Nucleus accumbens (tissue), 56 donors: ENCODE results near the gene MATN3.
A peak's percentile ranks its signal among the peaks of the same experiment; 100 is the strongest.

Experiments
- DNase-seq, 56 donors: peaks; one replicate each; lab custom pipeline; 2025; lab: John Stamatoyannopoulos, UW

MATN3 gene

DNA sequence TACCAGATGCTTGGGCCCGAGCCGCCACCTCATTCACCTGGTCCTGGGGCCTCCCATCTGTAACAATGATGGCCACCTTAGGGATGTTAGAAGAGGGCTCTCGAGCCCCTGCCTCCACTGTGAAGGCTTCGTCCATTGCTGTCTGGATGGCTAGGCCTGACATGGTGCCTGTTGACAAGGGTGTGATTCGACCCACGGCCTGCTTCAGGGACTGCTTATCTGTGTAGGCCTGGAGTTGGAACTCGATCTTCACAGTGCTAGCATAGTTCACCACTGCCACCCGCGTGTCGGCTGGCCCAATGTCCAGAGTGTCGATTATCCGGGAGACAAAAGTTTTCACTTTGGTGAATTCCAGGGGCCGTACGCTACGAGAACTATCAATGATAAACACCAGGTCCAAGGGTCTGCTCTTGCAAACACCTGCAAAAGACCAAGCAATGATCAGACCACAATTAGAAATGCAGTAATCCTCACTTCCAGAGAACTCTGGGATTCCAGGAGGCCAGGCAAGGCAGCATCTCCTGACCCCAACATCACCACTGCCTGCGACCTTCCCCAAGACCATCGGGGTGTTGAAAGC lies 6.5 kb downstream of the MATN3 start:
- DNase-seq = no peak

DNA sequence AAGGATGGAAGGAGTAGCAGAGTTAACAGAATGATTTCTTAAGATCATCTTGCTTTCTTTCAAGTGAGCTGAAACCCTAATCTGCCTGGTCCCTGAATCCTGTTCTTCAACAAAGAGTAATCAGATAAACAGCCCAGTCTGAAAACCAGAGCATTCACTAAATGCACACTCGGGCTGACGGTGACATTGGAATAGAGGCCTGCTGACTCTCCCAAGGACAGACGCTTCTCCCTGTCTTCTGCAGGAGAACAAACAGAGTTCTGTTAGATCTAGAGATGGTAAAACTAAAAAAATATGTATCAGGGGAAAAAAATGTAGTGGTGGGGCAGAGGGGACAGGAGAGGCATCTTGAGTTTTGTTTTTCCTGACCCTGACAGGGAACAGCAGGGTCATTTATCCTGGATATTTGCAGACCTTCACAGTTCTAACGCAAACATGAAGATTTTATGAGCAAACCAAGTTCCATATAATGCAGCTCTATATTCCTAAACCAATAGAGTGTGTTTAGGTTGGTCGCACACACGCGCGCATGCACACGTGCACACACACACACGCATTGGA lies 7.3 kb downstream of the MATN3 start:
- no peak for DNase-seq

DNA sequence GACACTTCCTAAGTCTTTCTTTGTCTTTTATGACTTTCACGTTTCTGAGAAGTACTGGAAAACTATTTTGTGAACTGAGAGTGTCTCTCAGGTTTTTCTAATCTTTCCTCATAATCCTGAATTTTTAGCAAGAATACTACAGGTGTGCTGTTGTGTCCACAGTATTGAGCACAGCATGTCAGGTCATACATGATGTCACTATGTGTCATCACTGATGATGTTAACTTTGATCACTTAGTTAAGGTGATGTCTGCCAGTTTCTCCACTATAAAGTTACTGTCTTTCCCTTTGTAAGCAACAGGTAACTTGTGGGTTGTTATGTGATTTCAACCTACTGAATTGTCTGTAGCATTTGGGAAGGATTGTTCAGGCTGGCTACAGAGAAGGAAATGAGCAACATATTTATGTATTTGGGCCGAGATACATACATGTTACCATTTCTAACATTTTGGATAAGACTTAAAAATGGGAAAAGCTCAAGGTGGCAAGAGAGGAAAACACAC lies 11.1 kb downstream of the MATN3 start:
- DNase-seq = no peak

DNA sequence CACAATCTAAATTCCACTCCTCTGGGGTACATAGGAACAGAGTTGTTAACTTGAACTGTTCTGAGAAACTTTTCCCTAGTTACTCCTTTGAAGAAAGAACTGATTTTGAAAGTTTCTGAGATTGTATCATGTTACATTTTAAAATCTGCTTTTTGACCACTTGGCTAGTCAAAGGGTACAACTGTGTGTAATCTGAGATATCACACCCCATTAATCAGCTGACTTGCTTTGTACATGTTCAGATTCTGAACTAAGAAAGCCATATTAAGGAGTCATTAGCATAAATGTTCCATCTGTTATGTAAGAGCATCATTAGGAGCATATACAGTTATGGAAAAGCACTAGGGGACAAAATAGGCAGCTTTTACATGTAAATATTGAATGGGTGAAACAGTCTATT lies 18.7 kb downstream of the MATN3 start:
- DNase-seq = no peak

DNA sequence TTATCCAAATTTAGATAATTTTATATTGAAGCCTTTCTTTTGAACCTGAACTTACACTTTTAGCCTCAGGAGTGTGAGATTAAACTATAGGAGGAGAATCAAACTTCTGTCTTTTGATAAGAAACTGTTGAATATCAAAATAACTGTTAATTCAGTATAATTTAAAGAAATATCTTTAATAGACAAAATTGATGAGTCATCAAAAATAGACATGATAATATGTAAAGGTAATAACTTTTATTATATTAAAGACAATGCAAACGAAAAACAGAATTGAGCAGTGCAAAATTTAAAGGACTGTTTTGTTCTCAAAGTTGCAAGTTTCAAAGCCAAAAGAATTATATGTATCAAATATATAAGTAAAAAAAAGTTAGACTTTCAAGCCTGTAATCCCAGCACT lies 20.6 kb downstream of the MATN3 start:
- DNase-seq = no peak

DNA sequence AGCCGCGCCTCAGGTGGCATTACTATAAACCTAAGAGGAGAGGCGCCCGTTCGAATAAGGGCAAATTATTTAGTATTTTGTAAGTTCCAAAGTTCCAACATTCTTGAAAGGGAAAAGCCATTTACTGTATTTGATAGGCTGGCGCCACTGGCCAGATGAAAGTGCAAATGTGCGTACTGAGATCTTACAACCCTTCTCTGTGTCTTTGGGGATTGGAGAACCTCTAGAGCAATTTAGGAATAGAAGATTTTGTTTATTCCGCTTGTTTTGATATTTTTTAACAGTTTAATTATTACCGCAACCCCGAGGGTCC lies 22.1 kb downstream of the MATN3 start:
- no peak for DNase-seq

DNA sequence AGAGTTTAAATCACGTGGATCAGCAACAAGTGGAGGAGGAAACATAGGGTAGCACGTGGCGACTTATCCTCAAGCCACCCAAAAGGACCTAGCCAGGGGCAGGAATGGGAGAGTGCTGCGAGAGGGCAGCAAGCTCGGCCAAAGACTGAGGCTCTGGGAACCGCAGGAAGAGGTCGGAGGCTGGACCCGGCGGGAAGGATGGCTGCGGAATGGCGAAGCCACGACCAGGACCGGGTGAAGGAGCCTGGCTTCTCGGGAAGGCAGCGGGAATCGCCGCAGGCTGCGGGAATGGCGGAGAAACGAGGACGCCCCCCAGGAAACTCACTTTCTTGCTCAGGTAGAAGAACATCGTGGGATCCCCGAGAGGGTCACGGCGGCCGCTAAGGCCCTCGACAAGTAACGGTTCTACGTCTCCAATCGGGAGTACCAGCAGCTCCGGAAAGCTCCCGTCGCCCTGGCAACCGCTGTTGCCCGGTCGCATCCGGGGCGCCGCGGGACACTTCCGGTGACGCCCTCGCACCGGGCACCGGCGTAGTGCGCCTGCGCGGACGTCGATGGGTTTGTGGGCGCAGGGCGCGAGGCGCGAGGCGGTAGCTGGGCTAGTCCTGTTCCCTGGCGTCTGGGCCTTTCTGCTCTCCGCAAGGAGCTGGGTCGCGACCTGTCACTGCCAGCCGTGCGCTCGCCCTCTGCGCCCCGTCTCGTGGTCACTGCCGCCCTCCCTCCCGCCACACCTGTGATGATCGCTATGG lies 22.6 kb downstream of the MATN3 start, which contains the start of gene WDR35:
TSS of gene WDR35 (minus strand) at position 439 of the 749 bp plus-strand sequence. CDS start at position 349, 90 bp downstream.
- DNase-seq = peak in 55 of 56 donors; percentile 23 to 93 (median 81)

DNA sequence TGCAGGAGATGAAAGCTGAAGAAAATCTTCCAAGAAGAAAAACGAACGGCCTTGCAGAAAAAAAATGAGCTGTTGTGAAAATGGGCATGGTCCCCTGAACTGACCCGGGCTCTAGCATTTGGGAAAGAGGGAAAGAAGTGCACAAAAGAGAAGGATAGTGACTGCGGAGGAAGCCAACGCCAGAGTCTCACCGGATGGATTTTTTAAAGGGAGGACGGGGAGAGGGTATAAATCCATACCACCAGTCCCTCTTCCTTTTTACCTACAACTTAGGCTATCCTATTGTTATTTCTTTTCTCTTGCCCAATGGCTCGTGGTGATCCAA lies 23.2 kb downstream of the MATN3 start:
- DNase-seq = no peak

DNA sequence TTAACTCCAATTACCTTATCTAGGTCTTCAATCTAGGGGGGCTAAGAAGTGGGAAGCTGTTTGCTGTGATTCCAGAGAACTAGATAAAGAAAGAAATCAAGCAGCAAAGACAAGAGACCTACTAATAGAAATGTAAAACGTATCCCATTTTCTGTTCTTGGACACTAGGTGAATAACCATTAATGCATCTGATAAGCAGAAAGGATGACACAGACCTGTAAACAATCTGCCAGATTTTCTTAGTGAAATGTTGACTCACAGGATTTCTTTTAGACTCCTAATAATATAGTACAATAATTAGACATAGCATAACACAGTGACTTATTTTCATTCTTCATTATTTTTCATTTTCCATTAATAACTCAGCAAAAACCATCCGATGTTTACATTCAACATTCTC lies 23.9 kb downstream of the MATN3 start:
- DNase-seq = no peak

DNA sequence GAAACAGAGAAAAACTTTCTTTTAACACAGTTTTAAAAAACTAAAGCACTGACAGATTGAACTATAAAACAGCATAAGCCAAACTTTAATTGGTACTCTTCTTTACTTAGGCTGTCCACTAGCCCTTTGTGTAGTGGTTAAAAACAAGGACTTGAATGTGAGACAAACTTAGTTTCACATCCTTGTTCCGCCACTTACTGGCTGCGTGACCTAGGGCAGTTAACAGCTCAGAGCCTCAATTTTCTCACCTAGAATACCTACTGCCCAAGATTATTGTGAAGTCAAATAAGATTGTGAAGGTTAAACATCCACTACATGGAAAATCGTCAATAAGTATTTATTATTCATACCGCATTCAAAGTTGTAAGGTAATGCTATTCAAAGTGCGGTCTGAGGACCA lies 24.5 kb downstream of the MATN3 start:
- DNase-seq = no peak

DNA sequence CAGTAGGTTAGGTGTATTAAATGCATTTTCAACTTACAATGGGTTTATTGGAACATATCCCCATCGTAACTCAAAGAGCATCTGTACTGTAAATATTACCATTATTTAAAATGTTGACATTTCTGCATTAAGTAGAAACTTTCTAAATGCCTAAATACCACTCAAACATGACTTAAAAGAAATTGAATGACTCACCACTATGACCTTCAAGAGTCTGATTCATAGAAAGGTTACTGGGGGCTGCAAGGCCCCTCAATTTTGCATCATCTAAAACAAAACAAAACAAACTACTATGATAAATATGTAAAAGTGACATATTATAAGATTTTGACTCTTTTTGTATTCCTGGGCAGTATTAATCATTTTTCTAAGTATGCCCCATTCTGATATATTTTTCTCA lies 30.2 kb downstream of the MATN3 start:
- DNase-seq = no peak

DNA sequence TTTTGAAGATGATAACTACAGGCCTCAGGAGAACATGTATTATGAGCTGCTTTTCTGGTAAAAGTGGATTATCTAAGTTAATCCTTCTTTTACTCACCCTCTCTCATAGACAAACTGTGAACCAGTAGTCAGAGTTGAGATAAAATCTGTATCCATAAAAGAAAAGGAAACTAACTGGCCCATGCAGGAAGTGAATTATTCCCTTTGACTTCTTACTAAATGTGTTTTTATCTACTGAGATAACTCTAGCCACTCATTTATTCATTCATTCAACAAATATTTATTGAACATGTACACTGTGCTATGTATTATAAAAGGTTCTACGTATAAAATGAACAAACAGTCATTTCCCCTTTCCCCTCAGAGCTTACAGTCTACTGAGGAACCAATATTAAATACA lies 32.5 kb downstream of the MATN3 start:
- no peak for DNase-seq

DNA sequence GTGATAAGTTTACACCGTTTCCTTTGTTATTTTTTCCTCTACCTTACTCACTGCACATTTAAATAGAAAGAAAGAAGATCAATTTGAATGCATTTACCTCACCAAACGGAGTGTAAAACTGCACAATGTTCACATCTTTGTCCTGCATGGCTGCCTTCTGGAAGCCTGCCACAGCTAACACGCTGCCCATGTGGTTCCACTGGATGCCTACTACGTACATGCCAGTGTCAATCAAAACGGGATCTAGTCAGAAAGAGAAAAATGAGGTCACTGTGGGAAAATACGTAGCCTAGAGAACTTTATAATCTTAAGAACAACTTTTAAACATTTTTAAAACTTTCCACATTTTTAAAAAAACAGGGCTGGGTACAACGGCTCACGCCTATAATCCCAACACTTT lies 39.0 kb downstream of the MATN3 start:
- DNase-seq = no peak

DNA sequence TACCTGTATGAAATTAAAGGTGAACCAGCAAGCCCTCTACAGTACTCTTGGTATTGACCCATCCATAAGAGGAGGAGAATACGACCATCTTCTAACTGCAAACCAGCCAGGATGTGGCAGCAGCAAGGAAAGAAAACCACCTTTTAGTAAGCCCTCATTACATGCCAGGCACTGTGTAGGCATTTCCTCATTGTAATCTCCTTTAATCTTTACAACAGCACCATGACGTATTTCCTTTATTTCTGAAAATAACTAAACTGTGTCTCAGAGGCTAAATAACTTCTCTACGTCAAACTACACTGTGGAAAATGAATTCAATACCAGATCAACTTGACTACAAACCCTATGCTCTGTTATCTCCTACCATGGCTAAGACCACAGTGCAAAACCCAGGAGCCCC lies 40.8 kb downstream of the MATN3 start:
- DNase-seq = no peak

DNA sequence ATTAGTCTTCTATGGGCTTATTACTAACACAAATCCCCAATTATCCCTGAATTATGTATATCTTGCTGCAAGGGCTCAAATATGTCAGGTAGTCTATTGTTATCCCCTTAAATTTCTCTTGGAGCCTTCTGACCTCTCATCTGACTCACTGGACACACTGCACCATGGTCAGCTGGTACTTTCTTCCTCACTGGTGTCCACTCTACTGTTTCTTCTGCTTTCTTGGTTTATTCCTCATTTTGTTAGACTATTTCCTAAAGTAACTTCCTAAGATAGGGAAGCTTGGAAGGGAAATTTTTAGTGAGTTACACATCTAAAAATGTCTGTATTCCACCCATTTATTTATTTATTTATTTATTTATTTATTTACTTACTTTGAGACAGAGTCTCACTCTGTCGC lies 49.1 kb downstream of the MATN3 start:
- DNase-seq = no peak

DNA sequence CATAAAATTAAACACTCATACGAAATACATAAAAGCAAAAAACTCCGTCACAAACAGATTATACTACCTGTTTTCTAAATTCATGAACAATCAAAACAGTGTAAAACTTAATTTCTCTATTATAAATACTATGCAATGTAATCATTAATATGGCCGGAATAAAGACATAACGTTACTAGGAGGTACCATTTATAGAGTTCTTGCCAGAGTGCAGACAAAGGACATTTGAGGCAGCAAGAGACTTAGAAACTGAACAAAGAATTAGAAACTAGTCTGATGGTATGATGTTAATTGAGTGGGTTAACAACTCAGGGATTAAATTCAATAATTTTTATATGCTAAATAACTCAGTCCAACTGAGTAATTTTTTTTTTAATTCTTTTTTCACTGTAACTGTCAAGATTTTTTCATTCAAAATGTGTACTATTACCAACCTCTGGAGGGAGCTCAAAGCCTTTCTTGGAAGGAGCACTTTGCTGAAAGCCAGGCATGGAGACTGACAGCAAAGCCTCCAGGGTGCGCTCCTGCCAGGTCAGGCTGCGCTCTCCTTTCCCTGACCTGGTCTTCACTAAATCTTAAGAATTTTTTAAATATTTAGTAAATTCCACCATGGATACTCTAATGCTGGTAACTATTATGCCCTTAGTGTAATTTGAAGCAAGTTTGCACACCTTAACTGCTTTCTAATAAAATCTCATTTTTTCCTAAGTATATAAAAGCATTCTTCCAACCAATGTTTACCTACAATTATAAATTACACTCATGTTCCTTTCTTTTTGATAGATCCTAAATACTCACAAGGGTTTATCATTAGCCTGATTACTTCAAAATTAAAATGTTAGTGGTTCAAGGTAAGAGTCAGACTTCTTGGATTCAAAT lies 56.7 kb downstream of the MATN3 start:
- DNase-seq = peak in 28 of 56 donors; percentile 0 to 67 (median 18)

DNA sequence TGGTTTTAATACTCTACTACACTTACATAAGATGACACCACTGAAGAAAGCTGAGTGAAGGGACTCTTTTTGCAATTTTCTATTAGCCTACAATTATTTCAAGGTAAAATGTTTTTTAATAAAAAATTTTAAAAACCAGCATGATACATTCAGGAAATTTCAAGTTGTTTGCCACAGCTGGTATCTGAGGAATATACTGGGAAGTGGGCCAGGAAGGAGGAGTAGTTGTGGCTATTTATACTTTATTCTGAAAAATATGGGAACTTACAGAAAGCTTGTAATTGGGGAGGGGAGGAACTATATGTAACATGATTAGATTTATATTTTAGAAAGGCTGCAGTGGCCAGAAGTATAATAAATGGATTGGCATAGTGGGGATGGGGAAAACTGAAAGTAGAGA lies 63.4 kb downstream of the MATN3 start:
- no peak for DNase-seq

DNA sequence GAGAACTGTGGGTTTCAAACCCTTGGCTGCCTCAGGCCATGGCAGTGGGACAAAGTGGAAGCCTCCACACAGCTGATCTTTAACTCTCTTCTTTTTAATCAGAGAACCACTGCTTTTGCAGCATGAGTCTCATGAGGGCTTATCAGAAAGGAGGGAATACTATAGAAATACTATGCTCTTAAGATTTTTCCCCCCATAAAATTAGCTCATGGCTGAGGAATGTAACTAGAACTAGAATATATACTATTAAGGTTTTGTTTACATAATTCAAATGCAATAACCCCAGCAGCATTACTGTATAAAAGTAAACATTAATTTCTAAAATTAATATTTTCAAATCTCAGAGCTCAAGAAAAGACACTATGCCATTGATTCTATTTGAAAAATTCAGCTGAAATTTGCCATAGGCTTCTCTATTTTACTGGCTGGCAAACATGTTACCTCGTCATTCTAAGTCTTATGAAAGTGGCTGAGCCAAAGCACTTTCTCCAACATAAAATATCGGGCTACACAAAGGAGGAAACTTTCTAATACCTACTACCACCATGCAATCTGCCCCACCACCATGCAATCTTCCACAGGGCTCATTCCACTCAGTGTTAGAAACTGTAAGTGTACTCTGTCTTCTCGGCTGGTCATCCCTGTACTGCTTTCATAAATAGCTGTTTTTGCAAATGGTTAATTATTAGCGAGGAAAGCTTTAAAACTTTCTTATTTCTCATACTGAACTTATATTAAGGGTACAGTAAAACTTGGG lies 65.1 kb downstream of the MATN3 start:
- no peak for DNase-seq

DNA sequence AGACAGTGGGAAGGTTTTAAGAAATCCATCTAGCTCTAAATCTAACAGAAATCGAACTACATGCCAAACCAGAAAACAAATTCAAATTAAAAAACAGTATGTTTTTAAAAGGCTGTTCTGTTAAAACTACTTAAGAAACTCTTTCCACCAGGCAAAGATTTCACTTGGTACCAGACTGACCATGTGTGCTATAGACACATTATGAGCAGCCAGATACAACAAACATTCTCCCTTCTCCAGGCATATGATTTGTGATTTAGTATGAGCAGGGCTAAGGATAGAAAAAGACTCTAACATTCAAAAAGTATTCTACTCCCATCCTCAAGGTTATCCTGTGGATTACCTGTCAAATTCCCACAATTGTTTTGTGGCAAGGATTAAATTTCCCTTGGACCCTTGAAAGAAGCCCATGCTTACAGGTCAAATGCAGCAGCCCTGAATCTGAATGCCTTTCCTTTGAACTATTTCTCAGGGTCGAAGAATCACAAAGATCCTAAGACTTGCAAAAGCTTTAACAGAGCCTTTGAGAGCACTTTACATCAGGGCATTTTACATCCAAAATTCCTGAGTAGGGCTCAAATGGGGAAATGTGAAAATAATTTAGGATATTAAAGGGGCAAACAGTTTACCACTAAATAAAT lies 68.1 kb downstream of the MATN3 start:
- no peak for DNase-seq

DNA sequence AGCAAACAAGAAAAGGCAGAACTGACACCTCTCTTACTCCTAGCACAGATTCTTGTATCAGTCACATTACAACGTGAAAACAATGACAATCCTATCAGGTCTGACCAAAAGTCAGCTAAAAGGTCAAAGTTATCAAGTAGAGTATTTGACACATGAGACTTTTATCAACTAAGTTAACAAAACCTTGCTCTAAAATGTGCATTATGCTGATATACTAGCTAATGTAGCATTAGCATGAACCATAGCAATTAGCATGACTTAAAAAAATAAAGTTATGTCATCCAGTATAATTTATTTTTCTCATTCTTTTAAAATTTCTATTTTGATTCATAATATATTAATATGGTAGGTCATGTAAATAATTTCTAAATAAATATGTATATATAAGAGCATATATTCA lies 69.3 kb downstream of the MATN3 start:
- DNase-seq = no peak
